Smooth muscle cell (in vitro differentiated cells): Measurements from ENCODE around the gene CCDC102B. TPM values are rescaled to one million over a fixed set of nuclear protein-coding genes. Genes with fewer than 3 reads are reported as not detected.

Experiments
- DNase-seq: peaks from one replicate; lab custom pipeline; 2025; ENCODE audit not compliant: unreplicated experiment; lab: John Stamatoyannopoulos, UW
- H2AFZ ChIP-seq: fragments of 200-600 bp; sonication (generic); 2 replicates; pipeline ENCODE4 v1.6.0; 2016; ENCODE audit warnings: antibody characterized with exemption, low read depth, mild to moderate bottlenecking
- H3F3A ChIP-seq: fragments of 200-600 bp; sonication (generic); 2 replicates; pipeline ENCODE4 v1.6.0; 2017; ENCODE audit warnings: antibody characterized with exemption, low read depth
- H3K27ac ChIP-seq: fragments of 200-600 bp; sonication (generic); 2 replicates; pipeline ENCODE4 v1.5.1; 2016; ENCODE audit warnings: low read depth, mild to moderate bottlenecking
- H3K27me3 ChIP-seq: fragments of 200-600 bp; sonication (generic); 2 replicates; pipeline ENCODE4 v1.6.1; 2016; ENCODE audit warnings: low read depth, mild to moderate bottlenecking
- H3K36me3 ChIP-seq: fragments of 200-600 bp; sonication (generic); 2 replicates; pipeline ENCODE4 v1.5.1; 2016; ENCODE audit warnings: low read depth
- H3K4me1 ChIP-seq: fragments of 200-600 bp; sonication (generic); 2 replicates; pipeline ENCODE4 v1.5.1; 2016; ENCODE audit warnings: low read depth
- H3K4me2 ChIP-seq: fragments of 200-600 bp; sonication (generic); 2 replicates; pipeline ENCODE4 v1.6.0; 2016; ENCODE audit warnings: mild to moderate bottlenecking
- H3K4me3 ChIP-seq: fragments of 200-600 bp; sonication (generic); 2 replicates; pipeline ENCODE4 v1.5.1; 2016; ENCODE audit warnings: mild to moderate bottlenecking
- H3K79me2 ChIP-seq: fragments of 200-600 bp; sonication (generic); 2 replicates; pipeline ENCODE4 v1.6.0; 2016; ENCODE audit warnings: low read depth, mild to moderate bottlenecking
- H3K9ac ChIP-seq: fragments of 200-600 bp; sonication (generic); 2 replicates; pipeline ENCODE4 v1.6.0; 2016; ENCODE audit warnings: low read depth
- H3K9me3 ChIP-seq: fragments of 200-600 bp; sonication (generic); replicated peaks from 2 replicates; pipeline ENCODE4 v1.5.1; 2016; ENCODE audit warnings: low read depth
- H4K20me1 ChIP-seq: fragments of 200-600 bp; sonication (generic); 2 replicates; pipeline ENCODE4 v1.6.0; 2016; ENCODE audit warnings: low read depth
- WGBS: methylation state at CpG from one replicate; pipeline ENCODE4 v1.1.7; 2016; ENCODE audit warnings: low lambda C conversion rate; 5-methylcytosine and 5-hydroxymethylcytosine counted together
- polyA plus RNA-seq: library from polyadenylated mRNA; unstranded; fragments of >200 nt; fragmentation: Nextera tagmentation; extraction: Ambion mirVana; gene quantifications from 2 replicates; pipeline ENCODE4 v1.2.1, GENCODE V29; 2016
- total RNA-seq: library from RNA; depleted of rRNA; stranded (reverse); fragments of >200 nt; gene quantifications from 2 replicates; pipeline ENCODE4 v1.2.3, GENCODE V29; 2014
- TF ChIP-seq, protein P1 (sequence below): fragments of 200-600 bp; sonication (generic); IDR thresholded peaks from 2 replicates; pipeline ENCODE4 v1.5.1; 2017; ENCODE audit warnings: borderline replicate concordance, mild to moderate bottlenecking, antibody characterized with exemption; ENCODE audit not compliant: insufficient read depth, poor library complexity, severe bottlenecking

The CCDC102B gene
- total and polyA plus RNA-seq, 2 experiments from 2014 or later: 9.7 to 10.3 TPM

DNA sequence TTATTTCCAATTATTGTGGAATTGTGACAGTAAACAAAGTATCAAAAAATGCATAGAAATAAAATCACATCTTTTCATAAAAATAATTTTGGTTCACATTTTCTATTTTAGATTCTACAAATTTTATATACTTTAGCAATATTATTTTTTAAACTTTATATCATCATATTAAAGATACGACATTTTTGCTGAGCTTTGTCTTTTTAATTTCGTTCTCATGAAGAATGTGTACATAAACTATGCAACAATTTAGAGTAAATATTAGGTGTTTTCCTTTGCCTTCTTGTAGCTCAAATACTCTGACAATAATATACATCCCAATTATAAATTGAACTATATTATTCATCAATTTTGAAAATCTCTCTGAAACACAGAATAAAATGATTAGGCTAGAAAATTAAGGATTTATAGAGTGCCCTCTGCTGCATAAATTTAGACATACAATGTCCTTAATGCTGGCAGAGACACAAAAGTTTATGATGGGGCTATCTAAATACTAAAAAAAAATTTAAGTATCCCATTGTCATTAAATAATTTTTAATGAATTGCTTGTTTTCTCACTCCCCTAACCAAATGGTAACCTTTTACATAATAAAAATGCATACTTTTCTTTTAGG lies 45.7 kb downstream of the CCDC102B start:
- peaks cover 10% of the 10 kb centered on the region for H3K4me1 ChIP-seq
- H3K79me2 ChIP-seq: no peaks in the 10 kb centered on the region
- WGBS: 96% methylated on average over 2 of the region's 2 CpGs
- H3K36me3 ChIP-seq: no peaks in the 10 kb centered on the region
- no peaks in the 10 kb centered on the region for H4K20me1 ChIP-seq
- no peaks in the 10 kb centered on the region for H3K27me3 ChIP-seq
- no peak overlapping the region for H3K4me2 ChIP-seq
- H3F3A ChIP-seq: peaks cover 12% of the 10 kb centered on the region
- no peaks in the 10 kb centered on the region for H3K9me3 ChIP-seq
- H3K4me3 ChIP-seq: no peak overlapping the region
- no peak overlapping the region for H3K27ac ChIP-seq
- DNase-seq: no peak
- TF ChIP-seq, protein P1, sequence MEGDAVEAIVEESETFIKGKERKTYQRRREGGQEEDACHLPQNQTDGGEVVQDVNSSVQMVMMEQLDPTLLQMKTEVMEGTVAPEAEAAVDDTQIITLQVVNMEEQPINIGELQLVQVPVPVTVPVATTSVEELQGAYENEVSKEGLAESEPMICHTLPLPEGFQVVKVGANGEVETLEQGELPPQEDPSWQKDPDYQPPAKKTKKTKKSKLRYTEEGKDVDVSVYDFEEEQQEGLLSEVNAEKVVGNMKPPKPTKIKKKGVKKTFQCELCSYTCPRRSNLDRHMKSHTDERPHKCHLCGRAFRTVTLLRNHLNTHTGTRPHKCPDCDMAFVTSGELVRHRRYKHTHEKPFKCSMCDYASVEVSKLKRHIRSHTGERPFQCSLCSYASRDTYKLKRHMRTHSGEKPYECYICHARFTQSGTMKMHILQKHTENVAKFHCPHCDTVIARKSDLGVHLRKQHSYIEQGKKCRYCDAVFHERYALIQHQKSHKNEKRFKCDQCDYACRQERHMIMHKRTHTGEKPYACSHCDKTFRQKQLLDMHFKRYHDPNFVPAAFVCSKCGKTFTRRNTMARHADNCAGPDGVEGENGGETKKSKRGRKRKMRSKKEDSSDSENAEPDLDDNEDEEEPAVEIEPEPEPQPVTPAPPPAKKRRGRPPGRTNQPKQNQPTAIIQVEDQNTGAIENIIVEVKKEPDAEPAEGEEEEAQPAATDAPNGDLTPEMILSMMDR: peak; percentile 27
- no peak overlapping the region for H3K9ac ChIP-seq
- H2AFZ ChIP-seq: no peak overlapping the region

DNA sequence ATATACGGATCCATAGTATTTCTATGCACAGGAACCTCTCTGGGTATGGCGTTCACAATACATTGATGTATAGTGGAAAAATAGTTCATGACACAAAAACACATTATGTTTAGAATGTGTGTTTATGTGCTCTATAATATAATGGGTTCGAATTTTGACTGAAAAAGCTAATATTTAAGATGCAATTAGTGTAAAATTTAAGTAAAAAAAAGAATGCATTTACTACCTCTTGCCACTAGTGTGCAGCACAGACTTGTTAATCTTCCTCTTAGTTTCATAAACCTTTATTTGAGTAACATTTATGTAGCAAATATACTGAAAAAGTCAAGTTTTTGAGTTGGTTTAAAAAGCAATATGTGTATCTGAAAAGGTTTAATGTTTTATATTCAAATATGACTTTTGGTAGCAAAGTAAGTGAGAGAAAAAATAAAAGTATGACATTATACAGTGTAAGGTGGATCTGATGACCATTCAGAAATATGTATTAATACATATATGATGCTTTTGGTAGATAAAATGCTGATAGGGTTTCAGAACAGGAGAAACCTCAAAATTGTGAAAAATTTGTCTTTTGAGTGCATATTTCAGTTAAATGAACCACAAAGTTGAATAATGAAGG lies 49.4 kb downstream of the CCDC102B start:
- no peaks in the 10 kb centered on the region for H3K9me3 ChIP-seq
- TF ChIP-seq, protein P1: peak; percentile 75
- H4K20me1 ChIP-seq: no peaks in the 10 kb centered on the region
- no peaks in the 10 kb centered on the region for H3F3A ChIP-seq
- H3K79me2 ChIP-seq: no peaks in the 10 kb centered on the region
- WGBS: 34% methylated on average over 3 of the region's 3 CpGs
- H3K4me3 ChIP-seq: no peak overlapping the region
- H3K9ac ChIP-seq: no peak overlapping the region
- no peaks in the 10 kb centered on the region for H3K4me1 ChIP-seq
- no peaks in the 10 kb centered on the region for H3K27me3 ChIP-seq
- H3K4me2 ChIP-seq: no peak overlapping the region
- DNase-seq: no peak
- no peak overlapping the region for H3K27ac ChIP-seq
- no peak overlapping the region for H2AFZ ChIP-seq
- no peaks in the 10 kb centered on the region for H3K36me3 ChIP-seq

DNA sequence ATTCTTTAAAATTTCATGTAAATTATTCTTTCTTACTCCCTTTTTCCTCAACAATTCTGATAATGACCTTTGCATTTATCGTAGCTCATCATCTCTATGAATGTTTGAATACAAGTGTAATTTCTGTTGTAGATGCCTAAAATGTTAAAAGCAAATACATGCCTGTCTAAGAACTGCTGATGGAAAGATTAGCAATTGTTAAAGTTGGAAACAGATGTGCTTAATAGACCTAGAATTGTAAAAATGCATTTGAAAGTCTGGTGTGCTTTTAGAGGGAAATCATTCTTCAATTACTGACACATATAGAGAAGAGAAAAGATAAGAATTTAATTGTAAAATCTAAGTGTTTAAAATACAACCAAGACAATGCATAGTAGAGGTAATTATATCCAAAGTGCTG lies 50.4 kb downstream of the CCDC102B start:
- Histone ChIP-seq H3K36me3 (no peaks in the 10 kb centered on the region), H3K9me3 (no peaks in the 10 kb centered on the region), H3K27me3 (no peaks in the 10 kb centered on the region), H3K27ac (no peak overlapping the region), H3K9ac (no peak overlapping the region), H3K4me2 (no peak overlapping the region), H2AFZ (peak overlapping the region; percentile 7), H3F3A (no peaks in the 10 kb centered on the region), H3K4me1 (no peaks in the 10 kb centered on the region), H3K4me3 (no peak overlapping the region), H3K79me2 (no peaks in the 10 kb centered on the region), H4K20me1 (no peaks in the 10 kb centered on the region)
- TF ChIP-seq, protein P1: no peak
- no peak for DNase-seq
- 78% methylated on average over 1 of the region's 1 CpG for WGBS
